Measurements from ENCODE around the gene OPTC.
"Not testable (repeated sequence)": the region's sequence is repeated elsewhere in the genome, so short reads cannot be mapped to it uniquely, and the experiment has no call there.

Gene OPTC

GRCh38 chr1:203465146-203465798 lies 28.7 kb upstream of the OPTC start:
- DNase-seq (ENCODE audit: low read depth, low spot score): no peak

GRCh38 chr1:203465948-203466347 lies 28.0 kb upstream of the OPTC start:
- peak; percentile 89 for DNase-seq (ENCODE audit: low read depth, low spot score)

- not testable (repeated sequence) for DNase-seq (ENCODE audit: low read depth, low spot score)
These were observed 26.9 kb upstream of the OPTC start for GRCh38 chr1:203466906-203467549.

GRCh38 chr1:203467550-203467921 lies 26.4 kb upstream of the OPTC start:
- DNase-seq (ENCODE audit: low read depth, low spot score): no peak

GRCh38 chr1:203468326-203468725 lies 25.6 kb upstream of the OPTC start:
- no peak for DNase-seq (ENCODE audit: low read depth, low spot score)

- DNase-seq (ENCODE audit: low read depth, low spot score): no peak
These were observed 23.7 kb upstream of the OPTC start for GRCh38 chr1:203470240-203470639.

GRCh38 chr1:203471841-203472240 lies 22.1 kb upstream of the OPTC start:
- DNase-seq (ENCODE audit: low read depth, low spot score): no peak

- no peak for DNase-seq (ENCODE audit: low read depth, low spot score)
These were observed 20.7 kb upstream of the OPTC start for GRCh38 chr1:203473281-203473680.

- no peak for DNase-seq (ENCODE audit: low read depth, low spot score)
These were observed 20.1 kb upstream of the OPTC start for GRCh38 chr1:203473781-203474305.

- peak; percentile 71 for DNase-seq (ENCODE audit: low read depth, low spot score)
These were observed 18.7 kb upstream of the OPTC start, which contains the start of gene PRELP for GRCh38 chr1:203475012-203475981. PRELP (plus strand) TSS chr1:203475806; CDS start chr1:203483185, 7,379 bp downstream.

- no peak for DNase-seq (ENCODE audit: low read depth, low spot score)
These were observed 17.6 kb upstream of the OPTC start for GRCh38 chr1:203476216-203476814.

- DNase-seq (ENCODE audit: low read depth, low spot score): no peak
These were observed 16.2 kb upstream of the OPTC start for GRCh38 chr1:203477748-203478147.

GRCh38 chr1:203478231-203478630 lies 15.7 kb upstream of the OPTC start:
- no peak for DNase-seq (ENCODE audit: low read depth, low spot score)

- peak; percentile 84 for DNase-seq (ENCODE audit: low read depth, low spot score)
These were observed 15.0 kb upstream of the OPTC start for GRCh38 chr1:203478986-203479385.

GRCh38 chr1:203479646-203480045 lies 14.3 kb upstream of the OPTC start:
- DNase-seq (ENCODE audit: low read depth, low spot score): no peak

- no peak for DNase-seq (ENCODE audit: low read depth, low spot score)
These were observed 13.9 kb upstream of the OPTC start for GRCh38 chr1:203480084-203480483.

GRCh38 chr1:203480525-203481084 lies 13.3 kb upstream of the OPTC start:
- DNase-seq (ENCODE audit: low read depth, low spot score): peak; percentile 81

GRCh38 chr1:203481196-203481595 lies 12.8 kb upstream of the OPTC start:
- DNase-seq (ENCODE audit: low read depth, low spot score): no peak

- DNase-seq (ENCODE audit: low read depth, low spot score): no peak
These were observed 7.2 kb upstream of the OPTC start for GRCh38 chr1:203486618-203487370.

GRCh38 chr1:203488539-203488938 lies 5.4 kb upstream of the OPTC start:
- DNase-seq (ENCODE audit: low read depth, low spot score): no peak

- DNase-seq (ENCODE audit: low read depth, low spot score): no peak
These were observed 3.3 kb upstream of the OPTC start for GRCh38 chr1:203490607-203491006.
